Measurements from ENCODE around the gene GPR37L1. TPM values are rescaled to one million over a fixed set of nuclear protein-coding genes. Genes with fewer than 3 reads are reported as not detected.

Gene GPR37L1
- total RNA-seq, 2 donors from 2014 or later: 0.09 to 0.28 TPM

DNA sequence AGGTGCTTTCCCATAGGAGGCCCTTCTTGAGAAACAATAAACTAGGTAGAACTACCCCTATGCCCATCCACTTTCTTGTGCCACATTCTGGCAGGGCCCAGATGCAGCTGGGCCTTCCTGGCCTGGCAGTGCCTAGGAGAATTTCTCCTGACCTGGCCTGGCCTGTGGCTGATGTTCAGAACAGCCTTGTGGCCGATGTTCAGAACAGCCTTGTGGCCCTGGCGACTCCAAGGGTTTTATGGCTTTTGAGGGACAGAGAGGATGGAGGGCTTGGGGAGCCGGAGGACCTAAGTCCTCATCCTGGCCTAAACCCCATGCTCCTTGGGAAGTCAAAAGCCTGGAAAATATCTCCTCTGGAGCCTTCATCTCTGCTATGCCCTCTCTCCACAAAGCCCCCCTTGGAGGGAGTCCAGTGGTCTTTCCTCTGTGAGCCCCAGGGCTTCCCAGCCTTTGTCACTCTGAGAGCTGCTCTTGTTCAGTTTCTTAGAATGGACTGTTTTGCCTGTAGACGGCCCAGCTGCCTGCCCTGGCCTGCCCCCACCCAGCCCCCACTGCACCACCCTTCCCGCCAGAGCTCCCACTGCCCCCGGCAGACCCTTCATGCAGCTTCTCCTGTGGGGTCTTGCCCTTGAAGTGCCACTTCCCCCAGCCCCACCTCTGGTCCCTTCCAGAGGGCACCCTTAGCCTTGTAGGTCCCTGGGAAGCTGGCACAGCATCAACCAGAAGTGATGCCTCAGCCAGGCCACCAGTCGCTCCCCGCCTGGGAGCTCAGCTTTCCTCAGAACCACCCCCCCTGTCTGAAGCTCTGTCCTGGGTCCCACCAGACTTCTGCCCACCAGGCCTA lies 7.0 kb downstream of the GPR37L1 start:
- Histone ChIP-seq H3K36me3 (no peaks in the 10 kb centered on the region), H3K27me3 (replicated peaks; ENCODE audit: insufficient read depth) (no peaks in the 10 kb centered on the region), H3K4me3 (no peak overlapping the region), H3K9me3 (no peaks in the 10 kb centered on the region), H3K27ac (peak overlapping the region in 1 of 2 donors; percentile 83), H3K4me1 (replicated peaks) (peaks cover 16% of the 10 kb centered on the region)
- intact Hi-C loops (cut with DNase I): loop anchor here (10.0 kb wide), 1 partner anchor 235 kb away; no protein-coding TSS in a partner anchor
- WGBS: 45% methylated on average over 8 of the region's 8 CpGs
- TF ChIP-seq POLR2A (IDR thresholded peaks at IDR 0.05) (no peak), POLR2AphosphoS5 (IDR thresholded peaks at IDR 0.05) (no peak)
- TF ChIP-seq, protein P1, sequence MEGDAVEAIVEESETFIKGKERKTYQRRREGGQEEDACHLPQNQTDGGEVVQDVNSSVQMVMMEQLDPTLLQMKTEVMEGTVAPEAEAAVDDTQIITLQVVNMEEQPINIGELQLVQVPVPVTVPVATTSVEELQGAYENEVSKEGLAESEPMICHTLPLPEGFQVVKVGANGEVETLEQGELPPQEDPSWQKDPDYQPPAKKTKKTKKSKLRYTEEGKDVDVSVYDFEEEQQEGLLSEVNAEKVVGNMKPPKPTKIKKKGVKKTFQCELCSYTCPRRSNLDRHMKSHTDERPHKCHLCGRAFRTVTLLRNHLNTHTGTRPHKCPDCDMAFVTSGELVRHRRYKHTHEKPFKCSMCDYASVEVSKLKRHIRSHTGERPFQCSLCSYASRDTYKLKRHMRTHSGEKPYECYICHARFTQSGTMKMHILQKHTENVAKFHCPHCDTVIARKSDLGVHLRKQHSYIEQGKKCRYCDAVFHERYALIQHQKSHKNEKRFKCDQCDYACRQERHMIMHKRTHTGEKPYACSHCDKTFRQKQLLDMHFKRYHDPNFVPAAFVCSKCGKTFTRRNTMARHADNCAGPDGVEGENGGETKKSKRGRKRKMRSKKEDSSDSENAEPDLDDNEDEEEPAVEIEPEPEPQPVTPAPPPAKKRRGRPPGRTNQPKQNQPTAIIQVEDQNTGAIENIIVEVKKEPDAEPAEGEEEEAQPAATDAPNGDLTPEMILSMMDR (IDR thresholded peaks at IDR 0.05): no peak
- DNase-seq (ENCODE audit: low spot score): no peak

DNA sequence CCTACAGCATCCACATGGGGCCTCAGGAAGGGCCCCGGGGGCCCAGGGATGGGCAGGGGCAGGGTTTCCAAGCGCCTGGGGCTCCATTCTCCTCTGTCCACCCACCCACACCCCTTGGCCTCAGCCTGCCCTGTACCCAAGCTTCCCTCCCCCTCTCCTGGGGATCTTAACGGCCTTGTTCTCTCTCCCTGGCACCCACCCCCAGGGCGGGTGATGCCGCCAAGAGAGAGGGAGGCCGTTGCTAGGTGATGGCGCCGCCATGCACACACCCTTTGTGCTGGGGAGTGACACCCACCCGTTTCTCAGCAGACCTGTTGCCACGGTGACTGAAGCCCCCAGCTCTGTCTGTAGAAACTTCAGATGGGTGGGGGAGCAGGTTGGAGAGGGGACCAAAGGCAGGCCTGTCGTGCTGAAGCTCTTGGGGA lies 7.6 kb downstream of the GPR37L1 start:
- intact Hi-C loops (cut with DNase I): loop anchor here (10.0 kb wide), 1 partner anchor 236 kb away; no protein-coding TSS in a partner anchor
- 32% methylated on average over 11 of the region's 11 CpGs for WGBS
- TF ChIP-seq, protein P1 (IDR thresholded peaks at IDR 0.05): no peak
- no peak for TF ChIP-seq POLR2A (IDR thresholded peaks at IDR 0.05)
- no peak for TF ChIP-seq POLR2AphosphoS5 (IDR thresholded peaks at IDR 0.05)
- peak overlapping the region in 1 of 2 donors; percentile 83 for H3K27ac ChIP-seq
- no peak for DNase-seq (ENCODE audit: low spot score)
- no peaks in the 10 kb centered on the region for H3K36me3 ChIP-seq
- H3K4me3 ChIP-seq: no peak overlapping the region
- H3K9me3 ChIP-seq: no peaks in the 10 kb centered on the region
- no peaks in the 10 kb centered on the region for H3K27me3 ChIP-seq (replicated peaks; ENCODE audit: insufficient read depth)
- H3K4me1 ChIP-seq (replicated peaks): peaks cover 16% of the 10 kb centered on the region

DNA sequence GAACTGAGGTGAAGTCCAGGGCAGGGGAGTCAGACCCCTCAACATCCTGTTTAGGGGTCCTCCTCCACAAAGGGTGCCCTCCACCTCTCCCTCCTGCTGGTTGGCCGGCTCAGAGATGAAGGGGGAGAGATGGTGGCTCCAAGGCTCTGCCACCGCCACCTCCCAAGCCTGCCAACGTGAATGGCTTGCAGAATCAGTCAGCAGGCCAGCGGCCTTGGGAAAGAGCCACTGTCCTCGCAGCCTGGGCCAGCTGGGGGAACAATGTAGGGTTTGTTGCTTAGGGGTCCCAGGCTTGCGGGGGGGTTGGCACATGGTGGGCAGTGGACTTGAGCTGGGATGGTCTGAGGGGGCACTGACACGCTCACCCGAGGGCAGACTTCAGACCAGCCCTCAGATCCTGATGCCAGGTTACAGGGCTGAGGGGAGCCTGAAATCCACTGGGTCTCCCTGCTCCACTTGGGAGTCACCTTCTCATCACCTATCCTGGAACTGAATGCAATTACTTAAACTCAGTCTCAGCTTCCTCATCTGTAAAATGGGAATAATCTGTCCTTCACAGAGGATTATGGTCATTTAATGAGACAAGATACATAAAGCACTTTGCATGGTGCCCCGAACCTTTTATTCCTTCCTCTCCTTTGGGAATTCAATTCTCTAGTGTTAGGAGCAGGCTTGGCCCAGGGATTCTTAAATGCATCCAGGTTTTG lies 8.3 kb downstream of the GPR37L1 start:
- peaks cover 16% of the 10 kb centered on the region for H3K4me1 ChIP-seq (replicated peaks)
- no peaks in the 10 kb centered on the region for H3K27me3 ChIP-seq (replicated peaks; ENCODE audit: insufficient read depth)
- intact Hi-C loops (cut with DNase I): loop anchor here (10.0 kb wide), 1 partner anchor 236 kb away; no protein-coding TSS in a partner anchor
- TF ChIP-seq, protein P1 (IDR thresholded peaks at IDR 0.05): no peak
- TF ChIP-seq POLR2AphosphoS5 (IDR thresholded peaks at IDR 0.05) (no peak), POLR2A (IDR thresholded peaks at IDR 0.05) (no peak)
- WGBS: 72% methylated on average over 8 of the region's 9 CpGs
- no peak overlapping the region for H3K4me3 ChIP-seq
- H3K27ac ChIP-seq: peak overlapping the region; percentile 78 to 83
- H3K36me3 ChIP-seq: no peaks in the 10 kb centered on the region
- no peaks in the 10 kb centered on the region for H3K9me3 ChIP-seq
- no peak for DNase-seq (ENCODE audit: low spot score)

DNA sequence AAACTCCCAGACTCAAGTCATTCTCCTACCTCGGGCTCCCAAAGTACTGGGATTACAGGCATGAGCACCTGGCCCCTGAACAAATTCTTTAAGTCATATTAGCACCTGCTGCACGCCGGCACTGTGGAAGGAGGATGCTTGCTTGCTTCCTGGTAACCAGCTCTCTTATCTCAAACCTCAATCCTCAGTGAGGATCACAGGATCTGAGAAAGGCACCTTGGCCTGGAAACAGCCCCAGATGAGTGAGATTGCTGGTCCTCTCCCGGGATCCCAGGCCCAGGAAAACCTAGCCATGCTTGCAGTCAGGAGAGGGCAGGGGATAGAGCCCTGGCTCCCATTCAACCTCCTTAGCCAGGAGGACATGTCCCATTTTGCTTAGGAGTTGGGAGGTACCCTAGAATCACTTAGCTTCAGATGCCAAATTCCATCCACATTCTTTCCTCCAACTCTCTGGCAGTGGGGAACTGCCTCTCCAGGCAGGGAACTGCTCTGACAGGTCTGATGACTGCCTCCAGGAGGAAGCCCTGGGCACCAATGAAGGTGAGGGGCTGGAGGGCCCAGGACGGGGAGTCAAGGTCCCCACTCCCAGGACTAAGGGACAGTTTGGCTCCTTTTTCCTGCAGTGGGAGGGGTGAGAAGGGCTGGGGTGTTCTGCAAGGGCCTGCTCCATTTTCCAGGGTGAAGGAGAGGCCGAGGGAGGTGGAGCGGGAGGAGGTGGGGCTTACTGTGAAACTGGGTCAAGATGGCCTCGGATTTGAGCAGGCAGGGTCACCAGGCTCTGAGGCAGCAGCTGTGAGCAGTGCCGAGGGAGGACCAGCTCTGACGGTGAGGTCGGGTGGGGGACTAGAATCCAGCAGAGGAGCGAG lies 9.5 kb downstream of the GPR37L1 start:
- Histone ChIP-seq H3K27ac (peak overlapping the region; percentile 78 to 83), H3K27me3 (replicated peaks; ENCODE audit: insufficient read depth) (no peaks in the 10 kb centered on the region), H3K36me3 (no peaks in the 10 kb centered on the region), H3K9me3 (no peaks in the 10 kb centered on the region), H3K4me3 (no peak overlapping the region), H3K4me1 (replicated peaks) (peaks cover 16% of the 10 kb centered on the region)
- whole genome bisulfite sequencing: 31% methylated on average over 12 of the region's 12 CpGs
- TF ChIP-seq POLR2A (IDR thresholded peaks at IDR 0.05): no peak
- peak; percentile 74 for TF ChIP-seq POLR2AphosphoS5 (IDR thresholded peaks at IDR 0.05)
- TF ChIP-seq, protein P1 (IDR thresholded peaks at IDR 0.05): no peak
- DNase-seq (ENCODE audit: low spot score): peak; percentile 72
- intact Hi-C loops (cut with DNase I): loop anchor here (10.0 kb wide), 1 partner anchor 237 kb away; no protein-coding TSS in a partner anchor
